GM12872 (cell line): ENCODE results near the gene LAMC1.

Experiments
- CTCF ChIP-seq: IDR thresholded peaks from 3 replicates; pipeline ENCODE4 v1.5.1; 2011; ENCODE audit warnings: low read depth, mild to moderate bottlenecking, low read length, moderate library complexity; ENCODE audit not compliant: insufficient read depth

The LAMC1 gene

GRCh38 chr1:183161391-183161790 lies 138.2 kb downstream of the LAMC1 start:
- TF ChIP-seq CTCF = no peak

- no peak for TF ChIP-seq CTCF
Measured at GRCh38 chr1:183163316-183163715, 140.1 kb downstream of the LAMC1 start.

GRCh38 chr1:183164340-183164739 lies 141.1 kb downstream of the LAMC1 start:
- TF ChIP-seq CTCF = no peak

GRCh38 chr1:183164963-183165362 lies 141.7 kb downstream of the LAMC1 start:
- TF ChIP-seq CTCF = no peak

GRCh38 chr1:183165456-183165855 lies 142.2 kb downstream of the LAMC1 start:
- no peak for TF ChIP-seq CTCF

- TF ChIP-seq CTCF = no peak
Measured at GRCh38 chr1:183166454-183166853, 143.2 kb downstream of the LAMC1 start.

GRCh38 chr1:183167676-183168075 lies 144.5 kb downstream of the LAMC1 start:
- no peak for TF ChIP-seq CTCF

- no peak for TF ChIP-seq CTCF
Measured at GRCh38 chr1:183168308-183168707, 145.1 kb downstream of the LAMC1 start.
